Activated CD8-positive, alpha-beta T cell treated with anti-CD3 and anti-CD28 coated beads for 36 hours (primary cell): ENCODE measurements around the gene SIAH1. TPM values are rescaled to one million over a fixed set of nuclear protein-coding genes. Genes with fewer than 3 reads are reported as not detected.

Source experiments
- ATAC-seq: fragments of 200-7000 bp; cut with Tn5 transposase; one replicate; pipeline ENCODE4 v1.10.0; 2021; ENCODE audit warnings: mild to moderate bottlenecking, moderate library complexity
- CTCF ChIA-PET: fragments of 350-600 bp; sonication (Branson Sonifier 250); formaldehyde crosslinking; loops from one replicate; lab custom pipeline; 2021; ENCODE audit warnings: antibody characterized with exemption; lab: Charles Lee
- POLR2A ChIA-PET: fragments of 350-600 bp; sonication (Branson Sonifier 250); formaldehyde crosslinking; loops from one replicate; lab custom pipeline; 2021; ENCODE audit warnings: antibody characterized with exemption; lab: Charles Lee
- DNase-seq: peaks from one replicate; pipeline ENCODE4 v3.0.0-alpha.2; 2020
- H3K27ac Mint-ChIP-seq: one replicate; pipeline ENCODE4 v1.8.0; 2021; ENCODE audit warnings: mild to moderate bottlenecking, mixed read lengths
- H3K27me3 Mint-ChIP-seq: one replicate; pipeline ENCODE4 v1.8.0; 2021; ENCODE audit warnings: mixed read lengths
- H3K36me3 Mint-ChIP-seq: one replicate; pipeline ENCODE4 v1.8.0; 2021; ENCODE audit warnings: low read depth, mixed read lengths
- H3K4me1 Mint-ChIP-seq: one replicate; pipeline ENCODE4 v1.8.0; 2021; ENCODE audit warnings: low read depth, mixed read lengths
- H3K4me3 Mint-ChIP-seq: one replicate; pipeline ENCODE4 v1.8.0; 2021; ENCODE audit warnings: mild to moderate bottlenecking, moderate library complexity, mixed read lengths
- H3K9me3 Mint-ChIP-seq: one replicate; pipeline ENCODE4 v1.8.0; 2021; ENCODE audit warnings: mixed read lengths
- CTCF ChIP-seq: fragments of 200-600 bp; IDR thresholded peaks from one replicate; pipeline ENCODE4 v1.8.0; 2022; ENCODE audit warnings: antibody characterized with exemption, mild to moderate bottlenecking
- intact Hi-C: fragments of 100-400 bp; cut with micrococcal nuclease; formaldehyde crosslinking; loops from one replicate; pipeline ENCODE4 v1.10.0; 2022
- total RNA-seq, 2 experiments: library from RNA; stranded (reverse); gene quantifications; one replicate each; pipeline ENCODE4 v1.2.3, GENCODE V29; 2021

SIAH1 gene
- total RNA-seq, 2 experiments from 2014 or later, result 13.3 to 14.3 TPM

- Mint-ChIP-seq H3K4me3 (no peak overlapping the region), H3K27ac (peak overlapping the region; percentile 15), H3K36me3 (peaks cover 34% of the 10 kb centered on the region), H3K4me1 (peaks cover 12% of the 10 kb centered on the region), H3K9me3 (no peaks in the 10 kb centered on the region), H3K27me3 (no peaks in the 10 kb centered on the region)
- TF ChIP-seq CTCF, result no peak
- ChIA-PET CTCF (no interaction called here), POLR2A (no interaction called here)
- intact Hi-C loops, result no loop called here
- ATAC-seq (no peak), DNase-seq (no peak)
Measured at GRCh38 chr16:48342591-48342990, 42.6 kb downstream of the SIAH1 start.

- peak overlapping the region; percentile 1 for H3K27ac Mint-ChIP-seq
- H3K9me3 Mint-ChIP-seq, result no peaks in the 10 kb centered on the region
- peaks cover 6% of the 10 kb centered on the region for H3K4me1 Mint-ChIP-seq
- no peaks in the 10 kb centered on the region for H3K27me3 Mint-ChIP-seq
- no peak overlapping the region for H3K4me3 Mint-ChIP-seq
- ChIA-PET POLR2A (no interaction called here), CTCF (interaction anchor here (1.9 kb wide), 1 partner anchor 283 kb away, joined by 6 read pairs; no protein-coding TSS in a partner anchor)
- intact Hi-C loops, result no loop called here
- no peak for TF ChIP-seq CTCF
- peaks cover 40% of the 10 kb centered on the region for H3K36me3 Mint-ChIP-seq
- no peak for ATAC-seq
- DNase-seq, result no peak
Measured at GRCh38 chr16:48340054-48340453, 45.2 kb downstream of the SIAH1 start.

- Mint-ChIP-seq H3K4me3 (no peak overlapping the region), H3K9me3 (no peaks in the 10 kb centered on the region), H3K27me3 (no peaks in the 10 kb centered on the region), H3K36me3 (peaks cover 31% of the 10 kb centered on the region), H3K4me1 (peaks cover 6% of the 10 kb centered on the region), H3K27ac (no peak overlapping the region)
- intact Hi-C loops, result no loop called here
- ATAC-seq (no peak), DNase-seq (no peak)
- TF ChIP-seq CTCF, result no peak
- ChIA-PET POLR2A (interaction anchor here (0.5 kb wide), 1 partner anchor 17 kb away, joined by 3 read pairs; no protein-coding TSS in a partner anchor), CTCF (interaction anchor here (1.2 kb wide), 1 partner anchor 287 kb away, joined by 6 read pairs; no protein-coding TSS in a partner anchor)
Measured at GRCh38 chr16:48335961-48336360, 49.3 kb downstream of the SIAH1 start.

- no peak overlapping the region for H3K4me3 Mint-ChIP-seq
- intact Hi-C loops, result no loop called here
- H3K4me1 Mint-ChIP-seq, result peaks cover 7% of the 10 kb centered on the region
- H3K27me3 Mint-ChIP-seq, result no peaks in the 10 kb centered on the region
- no peak for TF ChIP-seq CTCF
- ATAC-seq (no peak), DNase-seq (no peak)
- no peaks in the 10 kb centered on the region for H3K9me3 Mint-ChIP-seq
- ChIA-PET CTCF (interaction anchor here (2.2 kb wide), 1 partner anchor 8 kb away, joined by 5 read pairs; no protein-coding TSS in a partner anchor), POLR2A (interaction anchor here (0.8 to 1.1 kb wide), 2 partner anchors 11 to 17 kb away, joined by 3 read pairs; no protein-coding TSS in a partner anchor)
- H3K36me3 Mint-ChIP-seq, result peaks cover 29% of the 10 kb centered on the region
- H3K27ac Mint-ChIP-seq, result no peak overlapping the region
Measured at GRCh38 chr16:48334325-48334724, 50.9 kb downstream of the SIAH1 start.

- DNase-seq (no peak), ATAC-seq (no peak)
- Mint-ChIP-seq H3K36me3 (peaks cover 29% of the 10 kb centered on the region), H3K27me3 (no peaks in the 10 kb centered on the region), H3K27ac (no peak overlapping the region), H3K4me1 (peaks cover 7% of the 10 kb centered on the region), H3K4me3 (no peak overlapping the region), H3K9me3 (no peaks in the 10 kb centered on the region)
- intact Hi-C loops, result no loop called here
- TF ChIP-seq CTCF, result no peak
- ChIA-PET POLR2A (no interaction called here), CTCF (interaction anchor here (0.9 kb wide), 1 partner anchor 298 kb away, joined by 3 read pairs; no protein-coding TSS in a partner anchor)
Measured at GRCh38 chr16:48332978-48333377, 52.2 kb downstream of the SIAH1 start.
